ENCODE measurements around the gene ZNF446. TPM values are rescaled to one million over a fixed set of nuclear protein-coding genes. Genes with fewer than 3 reads are reported as not detected.
"Not testable (repeated sequence)": the region's sequence is repeated elsewhere in the genome, so short reads cannot be mapped to it uniquely, and the experiment has no call there.

The ZNF446 gene
- total and polyA plus RNA-seq, 7 donors = 3.5 to 8.7 (median 6.2) TPM

DNA sequence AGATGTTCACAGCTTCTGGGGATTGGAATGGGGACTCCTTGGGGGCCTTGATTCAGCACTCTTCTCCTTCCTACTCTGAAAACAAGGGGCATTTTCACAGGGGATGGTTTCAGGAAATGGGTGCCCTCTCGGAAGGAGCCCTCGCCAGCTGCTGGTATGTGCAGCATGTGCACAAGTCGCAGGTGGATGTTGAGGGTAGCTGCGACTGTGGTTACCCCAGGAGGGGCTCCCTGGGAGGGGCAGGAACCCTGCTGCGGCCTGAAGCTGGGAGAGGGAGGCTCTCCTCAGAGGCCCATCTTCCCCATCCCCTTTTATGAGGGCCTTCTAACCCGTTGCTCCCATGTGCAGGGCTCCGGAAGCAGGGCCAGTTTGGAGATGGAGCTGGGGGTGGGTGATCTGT lies 6.2 kb downstream of the ZNF446 start:
- Histone ChIP-seq H3K4me1 (no peaks in the 10 kb centered on the region), H3K9me3 (no peaks in the 10 kb centered on the region), H3K36me3 (ENCODE audit: insufficient read depth in 1 of 2, low read depth in 1 of 2) (peaks cover 0 to 40% of the 10 kb centered on the region in 2 donors), H3K27me3 (ENCODE audit: insufficient read depth in 3 of 3, low read length in 2 of 3) (no peaks in the 10 kb centered on the region), H3K4me3 (no peak overlapping the region), H3K27ac (no peak overlapping the region)
- WGBS, 3 donors = 83 to 88% (median 88%) methylated on average over 7 of the region's 7 CpGs
- intact Hi-C loops (cut with DNase I) = no loop called here
- no peak for TF ChIP-seq CTCF (IDR thresholded peaks at IDR 0.05)
- DNase-seq (no peak), ATAC-seq (no peak)

- H3K27me3 ChIP-seq (ENCODE audit: insufficient read depth in 3 of 3, low read length in 2 of 3) = no peaks in the 10 kb centered on the region
- DNase-seq = no peak
- 89 to 94% (median 93%) methylated on average over 2 of the region's 2 CpGs for WGBS, 3 donors
- no peaks in the 10 kb centered on the region for H3K9me3 ChIP-seq
- H3K4me3 ChIP-seq = no peak overlapping the region
- no peak for ATAC-seq
- H3K36me3 ChIP-seq (ENCODE audit: insufficient read depth in 1 of 2, low read depth in 1 of 2) = peaks cover 0 to 28% of the 10 kb centered on the region in 2 donors
- H3K27ac ChIP-seq = no peak overlapping the region
- no peaks in the 10 kb centered on the region for H3K4me1 ChIP-seq
- intact Hi-C loops (cut with DNase I) = no loop called here
- no peak for TF ChIP-seq CTCF (IDR thresholded peaks at IDR 0.05)
Observed at GRCh38 chr19:58483776-58484175, 7.6 kb downstream of the ZNF446 start.

- H3K9me3 ChIP-seq; H3K4me3 ChIP-seq; H3K4me1 ChIP-seq; ATAC-seq; H3K27me3 ChIP-seq (ENCODE audit: insufficient read depth in 3 of 3, low read length in 2 of 3); H3K27ac ChIP-seq; DNase-seq; intact Hi-C loops (cut with DNase I): not testable (repeated sequence)
- WGBS, 3 donors = 91 to 100% (median 93%) methylated on average over 5 of the region's 5 CpGs
- peaks cover 0 to 23% of the 10 kb centered on the region in 2 donors for H3K36me3 ChIP-seq (ENCODE audit: insufficient read depth in 1 of 2, low read depth in 1 of 2)
Observed at GRCh38 chr19:58484349-58484748, 8.2 kb downstream of the ZNF446 start.

DNA sequence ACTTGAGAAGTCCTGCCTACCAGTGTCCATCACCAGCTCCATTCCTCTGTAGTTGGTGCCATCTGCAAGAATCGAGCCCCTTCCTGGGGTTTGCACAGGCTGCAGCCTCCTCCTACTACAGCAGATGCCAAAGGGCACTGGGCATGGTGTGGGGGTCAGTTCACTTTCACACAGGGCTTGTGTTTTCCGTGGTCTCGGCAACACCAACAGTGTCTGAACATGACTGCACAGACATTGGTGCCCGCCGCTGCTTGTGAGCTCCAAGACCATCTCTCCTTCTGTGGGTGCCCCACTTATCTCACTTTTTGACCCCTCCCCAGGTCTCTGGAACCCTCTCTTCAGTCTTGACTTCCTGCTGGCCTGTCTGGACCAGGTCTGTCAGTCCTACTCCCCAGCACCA lies 15.2 kb downstream of the ZNF446 start:
- ATAC-seq = no peak
- no peaks in the 10 kb centered on the region for H3K27me3 ChIP-seq (ENCODE audit: insufficient read depth in 3 of 3, low read length in 2 of 3)
- intact Hi-C loops (cut with DNase I) = no loop called here
- no peak for DNase-seq
- H3K9me3 ChIP-seq = no peaks in the 10 kb centered on the region
- H3K36me3 ChIP-seq (ENCODE audit: insufficient read depth in 1 of 2, low read depth in 1 of 2) = no peaks in the 10 kb centered on the region
- H3K4me1 ChIP-seq = no peaks in the 10 kb centered on the region
- no peak overlapping the region for H3K27ac ChIP-seq
- TF ChIP-seq CTCF (IDR thresholded peaks at IDR 0.05) = no peak
- no peak overlapping the region for H3K4me3 ChIP-seq
- 78 to 87% (median 83%) methylated on average over 5 of the region's 5 CpGs for WGBS, 3 donors

- H3K4me3 ChIP-seq = no peak overlapping the region
- DNase-seq (no peak), ATAC-seq (no peak)
- H3K27ac ChIP-seq = no peak overlapping the region
- TF ChIP-seq CTCF (IDR thresholded peaks at IDR 0.05) = no peak
- no peaks in the 10 kb centered on the region for H3K36me3 ChIP-seq (ENCODE audit: insufficient read depth in 1 of 2, low read depth in 1 of 2)
- no peaks in the 10 kb centered on the region for H3K27me3 ChIP-seq (ENCODE audit: insufficient read depth in 3 of 3, low read length in 2 of 3)
- intact Hi-C loops (cut with DNase I) = no loop called here
- no peaks in the 10 kb centered on the region for H3K9me3 ChIP-seq
- no peaks in the 10 kb centered on the region for H3K4me1 ChIP-seq
- WGBS, 3 donors = 77 to 91% (median 86%) methylated on average over 14 of the region's 14 CpGs
Observed at GRCh38 chr19:58492265-58492664, 16.1 kb downstream of the ZNF446 start.
